Smooth muscle cell of trachea (primary cell): ENCODE results near the gene SLC6A2. TPM values are rescaled to one million over a fixed set of nuclear protein-coding genes. Genes with fewer than 3 reads are reported as not detected.

Source experiments
- total RNA-seq: library from RNA; depleted of rRNA; stranded (reverse); fragments of >200 nt; gene quantifications from 2 replicates; pipeline ENCODE4 v1.2.1, GENCODE V29; 2014

The SLC6A2 gene
- total RNA-seq, result not detected in 2 replicates

GRCh38 chr16:55655897-55656681 lies at the start of gene SLC6A2:
SLC6A2 (plus strand) TSS chr16:55655988; CDS start chr16:55656695, 707 bp downstream.

Other genes with a start within 250 kb of the SLC6A2 start
- gene MMP2, start 176.8 kb upstream of the SLC6A2 start, total RNA-seq, result 884 and 2,660 TPM in 2 replicates
- 31.0 and 31.9 TPM in 2 replicates for gene LPCAT2, start 146.9 kb upstream of the SLC6A2 start, total RNA-seq
- gene CAPNS2, start 89.3 kb upstream of the SLC6A2 start, total RNA-seq, result 0.99 and 1.7 TPM in 2 replicates
- gene CES1, start 177.1 kb downstream of the SLC6A2 start, total RNA-seq, result 6.5 and 20.3 TPM in 2 replicates
- not detected in 2 replicates for gene CES5A, start 219.4 kb downstream of the SLC6A2 start, total RNA-seq